ENCODE measurements around the gene CELA1. TPM values are rescaled to one million over a fixed set of nuclear protein-coding genes. Genes with fewer than 3 reads are reported as not detected.

CELA1 gene
- total and polyA plus RNA-seq, 2 of the 13 experiments (the other 11 are each of a cell fraction or from before 2014, with no cell fraction given) = not detected

- TF ChIP-seq ZMAT5 (CRISPR knock-in tag; IDR thresholded peaks at IDR 0.05; ENCODE audit: borderline replicate concordance, low read depth) (no peak), MTA1 (CRISPR knock-in tag; IDR thresholded peaks at IDR 0.05; ENCODE audit: borderline replicate concordance) (no peak), MAFG (CRISPR knock-in tag; IDR thresholded peaks at IDR 0.05) (no peak), POGK (CRISPR knock-in tag; conservative IDR thresholded peaks at IDR 0.05) (no peak), NAIF1 (CRISPR knock-in tag; IDR thresholded peaks at IDR 0.05; ENCODE audit: borderline replicate concordance) (no peak)
- TF ChIP-seq, protein P1, sequence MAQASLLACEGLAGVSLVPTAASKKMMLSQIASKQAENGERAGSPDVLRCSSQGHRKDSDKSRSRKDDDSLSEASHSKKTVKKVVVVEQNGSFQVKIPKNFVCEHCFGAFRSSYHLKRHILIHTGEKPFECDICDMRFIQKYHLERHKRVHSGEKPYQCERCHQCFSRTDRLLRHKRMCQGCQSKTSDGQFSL (CRISPR knock-in tag; IDR thresholded peaks at IDR 0.05) = no peak
Measured at GRCh38 chr12:51389302-51389999, 43.0 kb upstream of the CELA1 start (continued).

DNA sequence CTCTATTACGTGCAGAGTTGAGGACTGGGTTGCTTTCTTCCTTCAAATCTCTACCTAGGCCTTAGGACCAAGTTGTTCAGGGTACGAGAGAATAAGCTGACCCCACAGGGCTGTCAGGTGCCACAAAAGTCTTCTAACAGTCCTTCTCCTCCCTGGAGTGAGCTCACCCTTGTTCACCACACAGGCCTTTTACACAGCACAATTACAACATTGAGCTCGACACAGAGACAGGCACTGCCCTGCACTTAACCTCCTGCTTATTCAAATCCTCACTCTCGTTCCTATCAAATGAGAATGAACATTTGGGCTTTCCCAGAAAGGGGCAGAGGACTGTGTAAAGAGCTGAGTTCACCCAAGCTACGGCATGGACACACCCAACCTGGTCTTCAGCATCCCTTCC lies 42.4 kb upstream of the CELA1 start:
- H3K9ac ChIP-seq (ENCODE audit: insufficient read depth, low read depth, low read length) = no peak overlapping the region
- intact Hi-C loops (cut with micrococcal nuclease; ENCODE audit: unreplicated experiment) (no loop called here), in situ Hi-C loops (cut with HindIII; ENCODE audit: extremely low pct_ligation_motif_present, low pct_unique_long_range_greater_than_20kb) (no loop called here)
- ChIA-PET CTCF (ENCODE audit: low intra/inter-chr PET ratio, low total read pairs) (no interaction called here), POLR2A (no interaction called here)
- peaks cover 8% of the 10 kb centered on the region; the same call in 1 of the 2 replicates for H3K4me1 ChIP-seq (ENCODE audit: insufficient read depth, low read length)
- no peak overlapping the region for H3K27ac ChIP-seq (ENCODE audit: extremely low read length, insufficient read depth, low read length)
- H3K4me2 ChIP-seq (ENCODE audit: low read depth, low read length) = no peak overlapping the region
- H3K4me3 ChIP-seq (replicated peaks in 1 of 3; ENCODE audit: insufficient read depth in 1 of 3, low read depth in 2 of 3, low read length in 3 of 3) = no peak overlapping the region
- no TSS peak for BruUV-seq (replicated peaks)
- ATAC-seq (no peak), DNase-seq (ENCODE audit: low spot score) (no peak), FAIRE-seq (no peak)
- no peaks in the 10 kb centered on the region for H3K9me3 ChIP-seq (ENCODE audit: low read length)
- H2AFZ ChIP-seq (ENCODE audit: low read length) = no peak overlapping the region
- no peaks in the 10 kb centered on the region for H3K36me3 ChIP-seq (replicated peaks in 1 of 2; ENCODE audit: control insufficient read depth in 1 of 2, insufficient read depth in 2 of 2, low read length in 2 of 2)
- no peaks in the 10 kb centered on the region for H4K20me1 ChIP-seq (ENCODE audit: insufficient read depth, low read length)
- no peaks in the 10 kb centered on the region for H3K79me2 ChIP-seq (ENCODE audit: insufficient read depth, low read length)
- peaks cover 5 to 26% of the 10 kb centered on the region in 2 experiments; a peak in 3 of 5 replicates for H3K27me3 ChIP-seq (ENCODE audit: control insufficient read depth in 1 of 2, insufficient read depth in 2 of 2, low read length in 2 of 2)
- WGBS (ENCODE audit: low lambda C conversion rate) = 70% methylated on average over 5 of the region's 5 CpGs
- TF ChIP-seq ZNF350 (CRISPR knock-in tag; IDR thresholded peaks at IDR 0.05; ENCODE audit: borderline replicate concordance, low read depth) = no peak
- TF ChIP-seq HMG20A (CRISPR knock-in tag; IDR thresholded peaks at IDR 0.05; ENCODE audit: borderline replicate concordance) = no peak
- no peak for TF ChIP-seq REPIN1 (CRISPR knock-in tag; IDR thresholded peaks at IDR 0.05; ENCODE audit: borderline replicate concordance, low read depth)
- TF ChIP-seq NRL (CRISPR knock-in tag; IDR thresholded peaks at IDR 0.05; ENCODE audit: borderline replicate concordance) = no peak
- TF ChIP-seq ZNF235 (CRISPR knock-in tag; IDR thresholded peaks at IDR 0.05; ENCODE audit: borderline replicate concordance) = no peak
- no peak for TF ChIP-seq ZNF335 (CRISPR knock-in tag; IDR thresholded peaks at IDR 0.05)
- TF ChIP-seq ZNF136 (CRISPR knock-in tag; IDR thresholded peaks at IDR 0.05; ENCODE audit: low read depth) = no peak
- TF ChIP-seq ZSCAN31 (CRISPR knock-in tag; IDR thresholded peaks at IDR 0.05; ENCODE audit: low read depth) = no peak
- TF ChIP-seq ZNF510 (CRISPR knock-in tag; IDR thresholded peaks at IDR 0.05; ENCODE audit: low read depth) = no peak
- TF ChIP-seq ZNF513 (CRISPR knock-in tag; conservative IDR thresholded peaks at IDR 0.05) = no peak
- TF ChIP-seq RXRB (CRISPR knock-in tag; IDR thresholded peaks at IDR 0.05; ENCODE audit: borderline replicate concordance) = no peak
- TF ChIP-seq HNF4G (IDR thresholded peaks at IDR 0.05; ENCODE audit: borderline replicate concordance, low read depth, low read length) = no peak
- TF ChIP-seq HNF4G (CRISPR knock-in tag; IDR thresholded peaks at IDR 0.05; ENCODE audit: borderline replicate concordance, low read depth) = no peak
- TF ChIP-seq ZBTB3 (CRISPR knock-in tag; IDR thresholded peaks at IDR 0.05; ENCODE audit: borderline replicate concordance, low read depth) = no peak

All from HepG2 (cell line).